Lower leg skin (tissue), 3 donors: Measurements from ENCODE around the gene CD63.
"Not testable (repeated sequence)": the region's sequence is repeated elsewhere in the genome, so short reads cannot be mapped to it uniquely, and the experiment has no call there.

Experiments
- CTCF ChIP-seq, 3 donors: fragments of 450-650 bp; IDR thresholded peaks; one replicate each; pipeline ENCODE4 v1.5.1; 2016; ENCODE audit warnings: antibody characterized with exemption in 3 of 3, mild to moderate bottlenecking in 3 of 3, moderate library complexity in 2 of 3
- POLR2A ChIP-seq, 2 donors: fragments of 450-650 bp; IDR thresholded peaks; one replicate each; pipeline ENCODE4 v1.6.1; 2016 to 2017; ENCODE audit warnings: antibody characterized with exemption in 2 of 2, mild to moderate bottlenecking in 1 of 2, moderate library complexity in 1 of 2

GRCh38 chr12:55758575-55758974 lies 29.8 kb upstream of the CD63 start:
- not testable (repeated sequence) for TF ChIP-seq POLR2A, CTCF (IDR thresholded peaks at IDR 0.05)
